ENCODE measurements around the gene MPZL1.

MPZL1 gene

DNA sequence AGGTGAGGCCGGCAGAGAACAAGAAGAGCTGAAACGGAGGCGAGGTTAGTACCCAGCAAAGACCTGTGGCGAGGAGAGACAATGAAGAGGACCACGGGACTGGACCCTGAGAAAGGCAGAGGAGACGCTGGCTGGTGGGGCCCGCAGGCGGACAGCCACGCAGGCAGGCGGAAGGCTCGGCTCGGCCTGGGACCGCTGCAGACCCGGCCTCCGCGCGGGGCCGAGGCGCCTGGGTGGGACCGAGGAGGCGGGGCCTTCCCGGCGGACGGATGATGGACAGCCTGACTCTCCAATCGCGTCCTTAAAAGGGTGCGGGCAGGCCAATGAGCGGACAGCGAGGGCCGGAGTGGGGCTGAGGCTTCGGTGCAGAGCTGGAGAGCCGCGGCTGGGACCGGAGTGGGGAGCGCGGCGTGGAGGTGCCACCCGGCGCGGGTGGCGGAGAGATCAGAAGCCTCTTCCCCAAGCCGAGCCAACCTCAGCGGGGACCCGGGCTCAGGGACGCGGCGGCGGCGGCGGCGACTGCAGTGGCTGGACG, at the start of gene MPZL1:
Gene MPZL1 (plus strand): TSS at position 366 of the 535 bp plus-strand sequence. CDS start 170 bp downstream, outside the sequence.
- peak; percentile 93 for DNase-seq (ENCODE audit: low spot score)

GRCh38 chr1:167672831-167673230, 49.0 kb upstream of the MPZL1 start:
- DNase-seq (ENCODE audit: low spot score): no peak

- DNase-seq (ENCODE audit: low spot score): no peak
These were observed 48.5 kb upstream of the MPZL1 start for GRCh38 chr1:167673265-167673664.

DNA sequence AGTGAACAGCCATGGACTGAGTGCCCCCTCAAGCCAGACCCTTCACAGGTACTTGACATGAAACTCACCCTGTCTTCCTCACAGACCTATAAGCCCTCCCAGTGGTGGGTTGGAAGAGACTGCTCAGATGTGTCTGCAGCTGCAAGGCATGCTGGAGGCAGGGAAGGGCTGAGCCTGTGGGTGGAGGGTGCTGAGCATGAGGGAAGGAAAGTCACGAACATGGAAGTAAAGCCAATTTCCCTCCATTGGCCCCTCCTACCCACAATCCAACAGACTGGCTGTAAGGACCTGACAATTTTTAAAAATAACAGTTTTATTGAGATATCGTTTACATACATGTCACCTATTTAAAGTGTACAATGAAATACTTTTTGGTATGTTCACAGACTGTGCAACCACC, 47.6 kb upstream of the MPZL1 start:
- DNase-seq (ENCODE audit: low spot score): no peak

- DNase-seq (ENCODE audit: low spot score): no peak
These were observed 46.3 kb upstream of the MPZL1 start for GRCh38 chr1:167675440-167675839.

DNA sequence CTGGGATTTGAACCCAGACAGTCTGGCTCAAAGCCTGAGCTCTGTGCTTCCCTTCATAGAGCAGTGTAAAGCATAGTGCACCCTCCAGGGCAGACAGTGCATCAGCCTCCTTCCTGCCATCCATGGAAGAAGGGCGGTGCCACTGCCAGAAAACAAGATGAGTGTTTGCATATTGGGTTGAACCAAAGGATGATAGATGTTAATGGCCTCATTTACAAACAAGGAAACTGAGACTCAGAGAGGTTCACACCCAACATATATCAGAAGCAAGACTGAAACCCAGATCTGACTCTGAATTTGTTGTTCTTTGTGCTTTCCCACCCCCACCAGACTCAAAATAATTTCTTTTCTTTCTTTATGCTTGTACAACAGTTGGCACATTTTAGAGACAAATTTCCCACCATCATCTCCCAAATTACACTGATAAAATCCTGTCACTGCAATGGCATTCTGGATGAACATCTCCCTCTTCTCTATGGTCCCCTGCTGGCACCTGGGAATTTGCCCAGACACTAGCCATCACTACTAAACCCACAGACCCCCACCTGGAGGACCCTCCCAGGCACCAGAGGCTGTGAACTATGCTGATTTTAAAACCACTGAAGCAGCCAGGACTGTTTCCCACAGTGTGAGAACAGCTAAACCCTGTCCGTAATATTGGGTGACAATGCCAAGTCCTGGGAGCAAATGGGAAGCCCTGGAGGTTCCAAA, 45.4 kb upstream of the MPZL1 start:
- DNase-seq (ENCODE audit: low spot score): no peak

DNA sequence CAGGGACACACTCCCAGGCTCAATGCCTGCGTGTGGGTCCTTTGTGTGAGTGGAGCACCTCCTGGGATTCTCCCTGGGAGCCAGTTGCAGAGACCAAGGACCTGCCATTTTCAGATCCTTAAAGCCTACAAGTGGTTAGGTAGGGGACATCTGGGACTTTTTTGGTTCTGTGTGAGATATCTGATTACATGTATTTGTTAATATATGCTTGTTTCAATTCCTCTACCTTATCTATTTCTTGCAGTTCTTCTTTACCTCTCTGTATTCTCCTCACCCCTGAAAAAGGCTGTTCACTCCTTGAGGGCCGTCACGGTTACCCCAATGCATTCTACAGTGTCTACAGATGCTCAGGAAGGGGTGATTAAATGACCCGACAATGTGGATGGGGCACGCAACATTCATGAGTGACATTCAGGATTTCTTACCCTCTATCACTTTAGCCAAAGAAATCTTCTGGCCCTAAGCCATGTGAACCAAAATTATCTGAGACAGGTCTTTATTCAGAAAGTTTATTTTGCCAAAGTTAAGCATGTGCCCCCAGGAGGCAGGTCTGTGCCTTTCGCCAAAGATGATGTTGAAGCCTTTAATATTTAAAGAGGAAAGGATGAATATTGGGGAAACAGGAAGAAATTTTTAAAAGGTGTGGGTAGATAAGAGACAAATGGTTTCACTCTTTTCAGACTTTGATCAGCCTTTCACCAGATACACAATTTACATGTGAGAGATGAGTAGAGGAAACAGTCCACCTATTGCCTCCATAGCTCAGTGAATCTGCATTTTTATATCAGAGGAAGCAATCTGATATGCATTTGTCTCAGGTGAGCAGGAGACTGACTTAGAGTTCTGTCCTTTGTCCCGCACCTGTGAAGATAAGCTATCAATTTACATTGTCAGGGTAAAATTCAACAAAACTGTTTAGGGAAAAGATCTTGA, 44.6 kb upstream of the MPZL1 start:
- no peak for DNase-seq (ENCODE audit: low spot score)

GRCh38 chr1:167678422-167678821, 43.4 kb upstream of the MPZL1 start:
- DNase-seq (ENCODE audit: low spot score): no peak

GRCh38 chr1:167678838-167679237, 42.9 kb upstream of the MPZL1 start:
- DNase-seq (ENCODE audit: low spot score): no peak

GRCh38 chr1:167679714-167680113, 42.1 kb upstream of the MPZL1 start:
- DNase-seq (ENCODE audit: low spot score): no peak

- DNase-seq (ENCODE audit: low spot score): no peak
These were observed 40.8 kb upstream of the MPZL1 start for GRCh38 chr1:167681024-167681423.

- no peak for DNase-seq (ENCODE audit: low spot score)
These were observed 40.2 kb upstream of the MPZL1 start for GRCh38 chr1:167681451-167682098.

- no peak for DNase-seq (ENCODE audit: low spot score)
These were observed 38.6 kb upstream of the MPZL1 start for GRCh38 chr1:167683226-167683625.

DNA sequence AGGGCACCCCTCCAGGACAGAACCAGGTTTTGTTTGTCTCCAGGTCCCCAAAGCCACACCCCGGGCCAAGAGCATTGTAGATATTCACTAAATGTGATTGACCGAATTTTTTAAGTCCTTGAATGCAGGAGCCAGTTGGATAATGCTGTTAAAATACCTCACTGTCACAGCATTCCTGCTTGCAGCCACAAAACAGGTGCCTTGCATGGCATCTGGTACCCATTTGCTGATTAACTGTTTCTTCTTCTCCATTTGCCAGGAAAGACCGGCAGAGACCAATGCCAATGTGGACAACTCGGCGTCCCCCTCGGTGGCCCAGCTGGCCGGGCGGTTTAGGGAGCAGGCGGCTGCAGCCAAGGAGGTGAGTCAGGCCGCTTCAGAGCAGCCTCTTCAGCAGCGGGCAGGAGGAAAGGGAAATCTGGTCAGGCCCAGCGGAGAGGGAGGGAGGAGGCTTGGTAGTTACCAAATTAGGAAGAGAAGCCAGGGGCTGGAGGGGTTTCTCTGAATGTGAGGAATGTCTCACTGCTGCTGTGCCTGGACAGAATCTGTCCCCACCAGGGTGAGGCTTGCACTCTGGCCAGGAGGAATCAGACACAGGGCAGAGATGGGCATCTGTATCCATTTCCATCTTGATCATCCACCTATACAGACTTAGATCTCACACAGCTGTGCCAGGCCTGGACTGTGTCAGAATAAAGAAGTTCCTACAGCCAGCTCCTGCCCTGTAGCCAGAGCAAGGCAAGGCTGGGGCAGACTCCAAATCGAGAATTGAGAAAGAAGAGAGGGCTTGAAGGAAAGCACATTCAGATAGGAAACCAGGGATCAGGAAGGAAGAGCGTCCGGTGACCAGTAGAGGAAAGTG, 37.9 kb upstream of the MPZL1 start:
- DNase-seq (ENCODE audit: low spot score): no peak

- no peak for DNase-seq (ENCODE audit: low spot score)
These were observed 35.9 kb upstream of the MPZL1 start for GRCh38 chr1:167685844-167686243.

DNA sequence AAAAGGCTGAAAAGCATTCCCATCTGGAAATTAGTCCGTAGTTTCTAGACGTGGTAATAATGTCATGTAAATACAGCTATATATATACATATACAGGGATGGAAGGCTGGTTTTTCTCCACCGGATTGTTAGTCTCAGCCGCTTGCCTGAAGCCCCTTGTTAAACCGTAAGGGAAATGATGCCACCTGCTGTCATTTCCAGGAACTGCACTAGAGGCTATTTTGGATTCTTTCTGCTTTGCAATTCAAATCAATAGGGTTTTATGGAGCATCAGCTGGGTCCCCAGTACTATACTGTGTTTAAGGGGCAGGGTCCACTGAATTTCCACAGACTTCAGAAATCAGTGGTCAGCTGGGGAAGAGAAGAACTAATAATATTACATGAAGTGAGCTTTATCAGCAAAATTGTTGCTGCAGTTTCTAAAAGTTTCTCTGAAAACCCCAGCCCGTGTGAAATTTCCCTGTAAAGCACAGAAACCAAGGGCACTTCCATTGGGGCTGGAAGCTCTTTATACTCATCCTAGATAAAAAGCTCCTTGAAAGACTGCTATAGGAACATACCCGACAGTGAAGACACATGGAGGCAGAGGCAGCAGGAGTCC, 33.8 kb upstream of the MPZL1 start:
- DNase-seq (ENCODE audit: low spot score): peak; percentile 52

GRCh38 chr1:167689567-167689920, 32.2 kb upstream of the MPZL1 start:
- DNase-seq (ENCODE audit: low spot score): no peak

GRCh38 chr1:167690053-167690452, 31.7 kb upstream of the MPZL1 start:
- DNase-seq (ENCODE audit: low spot score): no peak

GRCh38 chr1:167693425-167694045, 28.2 kb upstream of the MPZL1 start:
- no peak for DNase-seq (ENCODE audit: low spot score)

GRCh38 chr1:167694691-167695090, 27.1 kb upstream of the MPZL1 start:
- DNase-seq (ENCODE audit: low spot score): no peak

DNA sequence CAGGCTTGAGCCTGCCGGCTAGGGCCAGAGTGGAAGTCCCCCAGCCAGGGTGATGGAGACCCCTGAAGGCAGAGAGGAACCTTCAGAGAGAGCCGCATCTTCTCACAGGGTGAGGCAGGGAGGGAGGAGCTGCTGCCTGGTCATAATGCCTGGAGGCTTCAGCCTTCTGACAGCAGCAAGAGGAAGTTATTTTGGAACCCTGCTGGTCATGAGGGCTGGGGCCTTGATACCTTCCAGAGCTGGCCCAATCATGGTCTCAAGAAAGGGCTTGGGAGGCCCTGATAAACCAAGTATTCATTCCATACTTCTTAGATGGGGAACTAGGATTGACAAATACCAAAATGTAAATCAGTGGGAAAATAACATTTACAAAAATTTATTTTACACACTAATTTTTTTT, 26.6 kb upstream of the MPZL1 start:
- no peak for DNase-seq (ENCODE audit: low spot score)
